NB4 (cell line): Measurements from ENCODE around the gene RPRM.

ENCODE experiments used
- CTCF ChIP-seq: IDR thresholded peaks from one replicate; pipeline ENCODE4 v1.5.1; 2012; ENCODE audit warnings: low read depth, low read length
- MAX ChIP-seq: IDR thresholded peaks from 2 replicates; pipeline ENCODE4 v1.6.1; 2011; ENCODE audit warnings: low read depth, low read length
- MYC ChIP-seq: IDR thresholded peaks from 2 replicates; pipeline ENCODE4 v1.6.1; 2011; ENCODE audit warnings: low read depth, low read length
- POLR2A ChIP-seq: IDR thresholded peaks from 2 replicates; pipeline ENCODE4 v1.6.1; 2011; ENCODE audit warnings: mild to moderate bottlenecking; ENCODE audit not compliant: insufficient read length; ENCODE audit errors: extremely low read depth

DNA sequence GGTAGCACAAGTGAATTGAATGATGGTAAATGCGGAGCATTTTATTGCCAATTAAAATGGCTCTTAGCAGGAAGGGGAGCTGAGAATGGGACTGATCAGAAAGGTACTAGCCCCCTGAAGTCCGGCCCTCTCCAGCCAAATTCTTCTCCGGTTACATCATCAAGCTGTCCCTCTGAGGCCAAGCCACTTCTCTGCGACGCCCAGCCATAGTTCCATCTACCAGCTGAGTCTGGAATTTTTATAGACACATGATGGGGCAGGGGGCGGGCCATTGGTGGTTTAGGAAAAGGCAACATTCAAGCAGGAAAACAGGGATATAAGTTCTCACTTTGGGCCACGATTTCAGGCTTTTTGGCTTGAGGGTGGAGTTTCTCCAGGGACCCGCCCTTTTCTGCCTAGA, 22.7 kb downstream of the RPRM start:
- TF ChIP-seq CTCF (no peak), MAX (no peak), POLR2A (no peak), MYC (no peak)
